Measurements from ENCODE around the gene CEP350. TPM values are rescaled to one million over a fixed set of nuclear protein-coding genes. Genes with fewer than 3 reads are reported as not detected.

The CEP350 gene
- total RNA-seq, 1 donor from 2014 or later: 31.1 TPM

DNA sequence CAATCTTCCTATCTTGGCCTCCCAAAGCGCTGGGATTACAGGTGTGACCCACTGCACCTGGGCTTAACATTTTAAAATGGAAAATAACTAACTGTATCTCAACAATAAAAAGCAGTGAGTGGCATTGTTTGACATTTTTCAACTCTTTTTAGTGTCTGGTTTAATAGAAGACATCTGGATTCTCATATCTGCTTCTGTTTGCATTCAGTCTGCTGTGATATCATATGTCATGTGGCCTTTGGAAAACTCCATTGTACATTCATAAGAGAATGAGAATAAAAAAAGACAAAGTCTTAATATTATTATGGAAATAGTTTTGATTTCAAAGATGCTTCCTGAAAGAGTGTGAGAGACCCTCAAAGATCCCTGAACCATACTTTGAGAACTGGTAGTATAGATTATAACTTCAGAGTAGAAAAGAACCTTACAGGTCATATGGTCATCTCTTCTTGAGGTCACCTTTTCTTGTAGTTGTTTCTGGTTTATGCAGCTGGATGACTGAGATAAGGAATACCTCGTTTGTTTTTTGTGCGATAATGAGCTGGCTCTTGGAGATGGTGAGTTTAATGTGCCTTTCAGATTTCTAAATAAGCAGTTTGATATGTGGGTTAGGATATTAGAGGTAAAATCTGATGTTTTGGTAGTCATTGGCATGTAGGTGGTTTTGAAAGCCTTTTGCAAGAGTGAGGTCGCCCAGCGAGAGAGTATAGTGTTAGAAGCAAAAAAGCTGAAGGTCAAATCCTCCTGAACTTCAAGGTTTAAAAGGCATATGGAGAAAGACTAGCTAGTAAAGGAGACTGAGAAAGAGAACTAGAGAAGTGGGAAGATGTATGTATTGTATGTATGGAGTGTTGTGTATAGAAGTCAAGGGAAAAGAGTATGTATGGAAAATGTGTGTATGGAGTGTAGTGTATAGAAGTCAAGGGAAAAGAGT lies 17.2 kb downstream of the CEP350 start:
- DNase-seq (ENCODE audit: low read depth): no peak
- no peak for FAIRE-seq
- TF ChIP-seq, protein P1, sequence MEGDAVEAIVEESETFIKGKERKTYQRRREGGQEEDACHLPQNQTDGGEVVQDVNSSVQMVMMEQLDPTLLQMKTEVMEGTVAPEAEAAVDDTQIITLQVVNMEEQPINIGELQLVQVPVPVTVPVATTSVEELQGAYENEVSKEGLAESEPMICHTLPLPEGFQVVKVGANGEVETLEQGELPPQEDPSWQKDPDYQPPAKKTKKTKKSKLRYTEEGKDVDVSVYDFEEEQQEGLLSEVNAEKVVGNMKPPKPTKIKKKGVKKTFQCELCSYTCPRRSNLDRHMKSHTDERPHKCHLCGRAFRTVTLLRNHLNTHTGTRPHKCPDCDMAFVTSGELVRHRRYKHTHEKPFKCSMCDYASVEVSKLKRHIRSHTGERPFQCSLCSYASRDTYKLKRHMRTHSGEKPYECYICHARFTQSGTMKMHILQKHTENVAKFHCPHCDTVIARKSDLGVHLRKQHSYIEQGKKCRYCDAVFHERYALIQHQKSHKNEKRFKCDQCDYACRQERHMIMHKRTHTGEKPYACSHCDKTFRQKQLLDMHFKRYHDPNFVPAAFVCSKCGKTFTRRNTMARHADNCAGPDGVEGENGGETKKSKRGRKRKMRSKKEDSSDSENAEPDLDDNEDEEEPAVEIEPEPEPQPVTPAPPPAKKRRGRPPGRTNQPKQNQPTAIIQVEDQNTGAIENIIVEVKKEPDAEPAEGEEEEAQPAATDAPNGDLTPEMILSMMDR (IDR thresholded peaks at IDR 0.05; ENCODE audit: insufficient read depth, low read length, severe bottlenecking): no peak
- no peak overlapping the region for H3K4me3 ChIP-seq (ENCODE audit: low read depth, low read length)
- H3K27me3 ChIP-seq (ENCODE audit: control insufficient read depth, insufficient read depth, low read length): no peaks in the 10 kb centered on the region
- no peaks in the 10 kb centered on the region for H3K36me3 ChIP-seq (ENCODE audit: control insufficient read depth, insufficient read depth, low read length)

GRCh38 chr1:179973198-179974110 lies 18.8 kb downstream of the CEP350 start:
- FAIRE-seq: no peak
- Histone ChIP-seq H3K27me3 (ENCODE audit: control insufficient read depth, insufficient read depth, low read length) (no peaks in the 10 kb centered on the region), H3K36me3 (ENCODE audit: control insufficient read depth, insufficient read depth, low read length) (no peaks in the 10 kb centered on the region), H3K4me3 (ENCODE audit: low read depth, low read length) (no peak overlapping the region)
- no peak for DNase-seq (ENCODE audit: low read depth)
- TF ChIP-seq, protein P1 (IDR thresholded peaks at IDR 0.05; ENCODE audit: insufficient read depth, low read length, severe bottlenecking): no peak

DNA sequence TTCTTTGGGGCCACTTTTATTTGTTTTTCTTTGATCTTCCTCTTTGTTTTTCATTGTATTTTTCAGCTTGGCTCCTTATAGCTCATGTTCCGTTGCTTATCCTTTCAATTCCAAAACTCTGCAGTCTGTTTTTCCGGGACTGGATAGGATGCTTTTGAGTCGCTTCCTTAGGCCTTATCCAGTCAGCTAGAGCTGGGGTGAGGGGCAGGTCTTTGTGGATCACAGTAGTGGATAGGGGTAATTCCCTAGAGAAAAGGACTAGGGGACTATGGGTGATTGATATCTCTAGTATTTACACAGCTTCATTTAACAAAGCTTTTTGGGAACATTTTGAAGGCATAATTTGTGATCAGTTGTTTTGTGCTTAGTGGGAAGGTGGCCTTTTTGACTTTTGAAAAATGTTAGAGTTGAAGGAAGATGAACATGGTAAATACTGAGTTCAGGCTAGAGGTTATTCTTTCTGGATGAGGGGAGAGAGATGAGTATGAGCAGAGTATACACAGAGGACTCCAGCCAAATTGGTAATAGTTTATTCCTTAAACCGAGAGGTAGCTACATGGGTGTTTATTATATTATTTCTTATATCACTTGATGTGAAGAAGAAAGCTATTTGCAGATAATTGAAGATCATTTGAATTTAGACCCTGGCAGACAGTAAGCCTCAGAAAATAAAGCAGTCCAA lies 22.5 kb downstream of the CEP350 start:
- no peak overlapping the region for H3K4me3 ChIP-seq (ENCODE audit: low read depth, low read length)
- H3K36me3 ChIP-seq (ENCODE audit: control insufficient read depth, insufficient read depth, low read length): no peaks in the 10 kb centered on the region
- TF ChIP-seq, protein P1 (IDR thresholded peaks at IDR 0.05; ENCODE audit: insufficient read depth, low read length, severe bottlenecking): no peak
- no peaks in the 10 kb centered on the region for H3K27me3 ChIP-seq (ENCODE audit: control insufficient read depth, insufficient read depth, low read length)
- no peak for DNase-seq (ENCODE audit: low read depth)
- FAIRE-seq: no peak

DNA sequence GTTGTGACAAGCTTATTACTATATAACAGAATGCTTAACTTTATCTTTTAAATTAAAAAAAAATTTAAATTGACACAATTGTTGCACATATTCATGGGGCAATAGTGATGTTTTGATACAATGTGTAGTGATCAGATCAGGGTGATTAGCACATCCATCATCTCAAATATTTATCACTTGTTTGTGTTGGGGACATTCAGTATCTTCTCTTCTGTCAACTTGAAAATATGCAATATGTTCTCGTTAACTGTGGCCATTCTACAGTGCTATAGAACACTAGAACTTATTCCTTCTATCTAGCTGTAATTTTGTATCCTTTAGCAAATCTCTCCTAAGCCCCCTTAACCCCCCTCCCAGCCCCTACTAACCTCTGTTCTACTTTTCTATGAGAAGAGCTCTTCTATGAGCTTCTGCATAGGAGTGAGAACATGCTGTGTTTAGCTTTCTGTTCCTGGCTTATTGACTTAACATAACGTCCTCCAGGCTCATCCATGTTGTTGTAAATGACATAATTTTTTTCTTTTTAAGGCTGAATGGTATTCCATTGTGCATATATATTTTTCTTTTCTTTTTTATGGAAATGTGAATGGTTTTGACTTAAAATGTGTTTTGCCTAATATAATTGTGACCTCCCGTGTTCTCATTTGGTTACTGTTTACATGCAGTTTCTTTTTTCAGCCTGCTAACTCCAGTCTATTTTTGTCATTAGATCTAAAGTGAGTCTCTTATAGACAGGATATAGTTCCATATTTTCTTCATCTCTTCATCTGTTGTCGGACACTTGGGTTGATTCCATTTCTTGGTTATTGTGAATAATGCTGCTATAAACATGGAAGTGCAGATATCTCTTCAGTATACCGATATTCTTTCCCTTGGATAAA lies 23.8 kb downstream of the CEP350 start:
- FAIRE-seq (no peak), DNase-seq (ENCODE audit: low read depth) (no peak)
- TF ChIP-seq, protein P1 (IDR thresholded peaks at IDR 0.05; ENCODE audit: insufficient read depth, low read length, severe bottlenecking): no peak
- Histone ChIP-seq H3K27me3 (ENCODE audit: control insufficient read depth, insufficient read depth, low read length) (no peaks in the 10 kb centered on the region), H3K4me3 (ENCODE audit: low read depth, low read length) (no peak overlapping the region), H3K36me3 (ENCODE audit: control insufficient read depth, insufficient read depth, low read length) (no peaks in the 10 kb centered on the region)

DNA sequence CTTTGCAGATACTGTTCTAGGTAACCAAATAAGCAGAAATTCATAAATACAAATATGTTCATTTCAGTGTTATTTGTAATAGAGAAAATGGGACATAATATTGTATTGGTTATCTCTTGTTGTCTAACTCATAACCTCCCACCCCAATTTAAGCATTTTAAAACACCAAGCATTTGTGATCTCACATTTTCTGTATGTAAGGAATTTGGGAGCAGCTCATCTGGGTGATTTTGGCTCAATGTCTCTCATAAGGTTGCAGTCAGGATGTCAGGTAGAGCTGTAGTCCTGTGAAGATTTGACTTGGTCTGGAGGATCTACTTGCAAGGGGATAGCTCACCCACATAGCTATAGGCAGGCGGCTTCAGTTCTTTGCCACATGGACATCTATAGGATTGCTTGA lies 29.5 kb downstream of the CEP350 start:
- TF ChIP-seq, protein P1 (IDR thresholded peaks at IDR 0.05; ENCODE audit: insufficient read depth, low read length, severe bottlenecking): no peak
- Histone ChIP-seq H3K4me3 (ENCODE audit: low read depth, low read length) (no peak overlapping the region), H3K27me3 (ENCODE audit: control insufficient read depth, insufficient read depth, low read length) (no peaks in the 10 kb centered on the region), H3K36me3 (ENCODE audit: control insufficient read depth, insufficient read depth, low read length) (no peaks in the 10 kb centered on the region)
- DNase-seq (ENCODE audit: low read depth) (no peak), FAIRE-seq (no peak)
